GM23338 (cell line): ENCODE data around the gene LRRFIP1. TPM values are rescaled to one million over a fixed set of nuclear protein-coding genes. Genes with fewer than 3 reads are reported as not detected.

Experiments used
- ATAC-seq: fragments of 200-7000 bp; cut with Tn5 transposase; 3 replicates; pipeline ENCODE4 v1.9.1; 2020
- DNase-seq: peaks from one replicate; pipeline ENCODE4 v3.0.0-alpha.2; 2015; ENCODE audit warnings: low spot score
- H2AFZ ChIP-seq: fragments of 200-600 bp; sonication (generic); 2 replicates; pipeline ENCODE4 v1.8.0; 2016; ENCODE audit warnings: antibody characterized with exemption, mild to moderate bottlenecking, moderate library complexity
- H3F3A ChIP-seq: fragments of 200-600 bp; sonication (generic); replicated peaks from 2 replicates; pipeline ENCODE4 v1.8.0; 2017; ENCODE audit warnings: antibody characterized with exemption, mixed run types, low read depth
- H3K27ac ChIP-seq: fragments of 200-600 bp; sonication (generic); 2 replicates; pipeline ENCODE4 v1.6.1; 2016; ENCODE audit warnings: low read depth
- H3K27me3 ChIP-seq: fragments of 200-600 bp; sonication (generic); 2 replicates; pipeline ENCODE4 v1.8.0; 2016; ENCODE audit warnings: mild to moderate bottlenecking, mixed run types, moderate library complexity; ENCODE audit not compliant: insufficient read depth
- H3K36me3 ChIP-seq: fragments of 200-600 bp; sonication (generic); 2 replicates; pipeline ENCODE4 v1.8.0; 2016; ENCODE audit warnings: mild to moderate bottlenecking; ENCODE audit not compliant: insufficient read depth
- H3K4me1 ChIP-seq: fragments of 200-600 bp; sonication (generic); 2 replicates; pipeline ENCODE4 v1.8.0; 2016; ENCODE audit warnings: mild to moderate bottlenecking, moderate library complexity; ENCODE audit not compliant: insufficient read depth
- H3K4me2 ChIP-seq: fragments of 200-600 bp; sonication (generic); 2 replicates; pipeline ENCODE4 v1.7.1; 2017; ENCODE audit warnings: mixed run types
- H3K4me3 ChIP-seq: fragments of 200-600 bp; sonication (generic); 2 replicates; pipeline ENCODE4 v1.6.1; 2016; ENCODE audit warnings: mixed run types
- H3K79me2 ChIP-seq: fragments of 200-600 bp; sonication (generic); replicated peaks from 2 replicates; pipeline ENCODE4 v1.8.0; 2017; ENCODE audit warnings: mild to moderate bottlenecking; ENCODE audit not compliant: insufficient read depth
- H3K9me2 ChIP-seq: fragments of 200-600 bp; sonication (generic); 2 replicates; pipeline ENCODE4 v1.8.0; 2017; ENCODE audit not compliant: insufficient read depth
- H4K20me1 ChIP-seq: fragments of 200-600 bp; sonication (generic); replicated peaks from 2 replicates; pipeline ENCODE4 v1.8.0; 2017; ENCODE audit warnings: mild to moderate bottlenecking; ENCODE audit not compliant: insufficient read depth
- H3K27ac Mint-ChIP-seq: 2 replicates; pipeline ENCODE4 v1.8.0; 2020; ENCODE audit warnings: inconsistent platforms, mild to moderate bottlenecking, moderate library complexity, mixed read lengths
- H3K27me3 Mint-ChIP-seq: 3 replicates; pipeline ENCODE4 v1.8.0; 2022; ENCODE audit warnings: low read depth, mild to moderate bottlenecking, moderate library complexity, mixed read lengths, inconsistent platforms; ENCODE audit not compliant: insufficient read depth, poor library complexity
- H3K36me3 Mint-ChIP-seq: 3 replicates; pipeline ENCODE4 v1.8.0; 2021; ENCODE audit warnings: low read depth, mild to moderate bottlenecking, inconsistent platforms, moderate library complexity, mixed read lengths
- H3K4me1 Mint-ChIP-seq: 3 replicates; pipeline ENCODE4 v1.8.0; 2020; ENCODE audit warnings: mild to moderate bottlenecking, inconsistent platforms, mixed read lengths
- H3K4me3 Mint-ChIP-seq: 3 replicates; pipeline ENCODE4 v1.8.0; 2021; ENCODE audit warnings: moderate library complexity, mild to moderate bottlenecking, inconsistent platforms, mixed read lengths
- H3K9me3 Mint-ChIP-seq: 3 replicates; pipeline ENCODE4 v1.8.0; 2020; ENCODE audit warnings: moderate library complexity, mild to moderate bottlenecking, inconsistent platforms, mixed read lengths
- CREB1 ChIP-seq: fragments of 250-450 bp; sonication (Bioruptor Pico); IDR thresholded peaks from 2 replicates; pipeline ENCODE4 v1.5.0; 2020; ENCODE audit warnings: low read depth, mild to moderate bottlenecking, moderate library complexity
- ETS1 ChIP-seq: IDR thresholded peaks from 2 replicates; pipeline ENCODE4 v1.6.1; 2016; ENCODE audit warnings: antibody characterized with exemption
- EZH2 ChIP-seq: fragments of 200-600 bp; sonication (generic); IDR thresholded peaks from one replicate; pipeline ENCODE4 v1.8.0; 2017; ENCODE audit warnings: antibody characterized with exemption, mild to moderate bottlenecking, low read depth; ENCODE audit not compliant: unreplicated experiment
- EZH2phosphoT487 ChIP-seq: fragments of 200-600 bp; sonication (generic); IDR thresholded peaks from one replicate; pipeline ENCODE4 v1.8.1; 2018; ENCODE audit warnings: antibody characterized with exemption; ENCODE audit not compliant: unreplicated experiment
- JUNB ChIP-seq: IDR thresholded peaks from one replicate; pipeline ENCODE4 v1.6.1; 2016; ENCODE audit warnings: antibody characterized with exemption; ENCODE audit not compliant: unreplicated experiment
- NANOG ChIP-seq: IDR thresholded peaks from 2 replicates; pipeline ENCODE4 v1.6.1; 2016; ENCODE audit warnings: antibody characterized with exemption, borderline replicate concordance
- POLR2AphosphoS5 ChIP-seq: IDR thresholded peaks from 2 replicates; pipeline ENCODE4 v1.6.1; 2016; ENCODE audit warnings: antibody characterized with exemption, low read depth
- STAT1 ChIP-seq: IDR thresholded peaks from one replicate; pipeline ENCODE4 v1.6.1; 2016; ENCODE audit warnings: antibody characterized with exemption; ENCODE audit not compliant: unreplicated experiment
- ZNF114 ChIP-seq: fragments of 250-450 bp; sonication (Bioruptor Pico); IDR thresholded peaks from 2 replicates; pipeline ENCODE4 v1.5.0; 2020; ENCODE audit warnings: mild to moderate bottlenecking, moderate library complexity
- ZNF331 ChIP-seq: fragments of 250-450 bp; sonication (Bioruptor Pico); IDR thresholded peaks from 2 replicates; pipeline ENCODE4 v1.5.0; 2020; ENCODE audit warnings: low read depth, mild to moderate bottlenecking, moderate library complexity
- ZNF462 ChIP-seq: fragments of 250-450 bp; sonication (Bioruptor Pico); IDR thresholded peaks from 2 replicates; pipeline ENCODE4 v1.5.0; 2020; ENCODE audit warnings: mild to moderate bottlenecking, moderate library complexity
- polyA plus RNA-seq: library from polyadenylated mRNA; unstranded; fragments of >200 nt; fragmentation: Nextera tagmentation; extraction: Ambion mirVana; gene quantifications from 2 replicates; pipeline ENCODE4 v1.2.1, GENCODE V29; 2016
- total RNA-seq: library from RNA; depleted of rRNA; stranded (reverse); fragments of >200 nt; shearing (Covaris generic); gene quantifications from 2 replicates; pipeline ENCODE4 v1.2.3, GENCODE V29; 2014
- TF ChIP-seq, protein P1 (sequence below): IDR thresholded peaks from one replicate; pipeline ENCODE4 v1.6.1; 2018; ENCODE audit warnings: antibody characterized with exemption; ENCODE audit not compliant: unreplicated experiment
- TF ChIP-seq, protein P2 (sequence below), 2 experiments: fragments of 200-600 bp in 1 of 2; sonication (generic) in 1 of 2; conservative IDR thresholded peaks; 2 replicates each; pipeline versions ENCODE4 v1.5.1 to v1.6.1; 2016 to 2017; ENCODE audit warnings: antibody characterized with exemption in 2 of 2, low read depth in 2 of 2, mild to moderate bottlenecking in 2 of 2, moderate library complexity in 1 of 2

Gene LRRFIP1
- total and polyA plus RNA-seq, 2 experiments from 2014 or later = 59.6 to 178 TPM

DNA sequence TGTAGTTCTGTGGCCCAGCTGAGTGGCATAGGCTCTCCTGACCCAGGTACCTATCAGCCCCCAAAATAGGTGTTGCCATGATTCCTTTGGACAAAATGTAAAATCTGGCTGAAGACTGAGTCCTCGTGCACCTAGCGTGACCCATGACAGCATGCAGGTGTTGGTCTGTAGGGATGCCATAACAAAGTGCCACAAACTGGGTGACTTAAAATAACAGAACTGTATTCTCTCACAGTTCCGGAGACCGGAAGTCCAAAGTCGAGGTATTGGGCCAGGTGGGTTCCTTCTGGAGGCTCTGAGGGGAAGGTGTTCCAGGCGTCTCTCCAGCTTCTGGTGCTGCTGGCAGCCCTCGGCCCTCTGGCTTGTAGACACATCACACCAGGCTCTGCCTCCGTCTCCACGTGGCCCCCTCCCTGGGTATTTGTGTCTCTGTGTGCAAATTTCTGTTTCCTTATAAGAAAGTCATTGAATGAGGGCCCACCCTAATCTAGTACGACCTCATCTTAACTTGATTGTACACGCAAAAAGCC is 34.5 kb downstream of the LRRFIP1 start:
- TF ChIP-seq CREB1 (CRISPR knock-in tag) = no peak
- no peak for TF ChIP-seq ZNF114
- TF ChIP-seq ETS1 = no peak
- TF ChIP-seq EZH2 = no peak
- TF ChIP-seq, protein P1, sequence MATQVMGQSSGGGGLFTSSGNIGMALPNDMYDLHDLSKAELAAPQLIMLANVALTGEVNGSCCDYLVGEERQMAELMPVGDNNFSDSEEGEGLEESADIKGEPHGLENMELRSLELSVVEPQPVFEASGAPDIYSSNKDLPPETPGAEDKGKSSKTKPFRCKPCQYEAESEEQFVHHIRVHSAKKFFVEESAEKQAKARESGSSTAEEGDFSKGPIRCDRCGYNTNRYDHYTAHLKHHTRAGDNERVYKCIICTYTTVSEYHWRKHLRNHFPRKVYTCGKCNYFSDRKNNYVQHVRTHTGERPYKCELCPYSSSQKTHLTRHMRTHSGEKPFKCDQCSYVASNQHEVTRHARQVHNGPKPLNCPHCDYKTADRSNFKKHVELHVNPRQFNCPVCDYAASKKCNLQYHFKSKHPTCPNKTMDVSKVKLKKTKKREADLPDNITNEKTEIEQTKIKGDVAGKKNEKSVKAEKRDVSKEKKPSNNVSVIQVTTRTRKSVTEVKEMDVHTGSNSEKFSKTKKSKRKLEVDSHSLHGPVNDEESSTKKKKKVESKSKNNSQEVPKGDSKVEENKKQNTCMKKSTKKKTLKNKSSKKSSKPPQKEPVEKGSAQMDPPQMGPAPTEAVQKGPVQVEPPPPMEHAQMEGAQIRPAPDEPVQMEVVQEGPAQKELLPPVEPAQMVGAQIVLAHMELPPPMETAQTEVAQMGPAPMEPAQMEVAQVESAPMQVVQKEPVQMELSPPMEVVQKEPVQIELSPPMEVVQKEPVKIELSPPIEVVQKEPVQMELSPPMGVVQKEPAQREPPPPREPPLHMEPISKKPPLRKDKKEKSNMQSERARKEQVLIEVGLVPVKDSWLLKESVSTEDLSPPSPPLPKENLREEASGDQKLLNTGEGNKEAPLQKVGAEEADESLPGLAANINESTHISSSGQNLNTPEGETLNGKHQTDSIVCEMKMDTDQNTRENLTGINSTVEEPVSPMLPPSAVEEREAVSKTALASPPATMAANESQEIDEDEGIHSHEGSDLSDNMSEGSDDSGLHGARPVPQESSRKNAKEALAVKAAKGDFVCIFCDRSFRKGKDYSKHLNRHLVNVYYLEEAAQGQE = no peak
- TF ChIP-seq ZNF462 (CRISPR knock-in tag) = no peak
- TF ChIP-seq, protein P2, sequence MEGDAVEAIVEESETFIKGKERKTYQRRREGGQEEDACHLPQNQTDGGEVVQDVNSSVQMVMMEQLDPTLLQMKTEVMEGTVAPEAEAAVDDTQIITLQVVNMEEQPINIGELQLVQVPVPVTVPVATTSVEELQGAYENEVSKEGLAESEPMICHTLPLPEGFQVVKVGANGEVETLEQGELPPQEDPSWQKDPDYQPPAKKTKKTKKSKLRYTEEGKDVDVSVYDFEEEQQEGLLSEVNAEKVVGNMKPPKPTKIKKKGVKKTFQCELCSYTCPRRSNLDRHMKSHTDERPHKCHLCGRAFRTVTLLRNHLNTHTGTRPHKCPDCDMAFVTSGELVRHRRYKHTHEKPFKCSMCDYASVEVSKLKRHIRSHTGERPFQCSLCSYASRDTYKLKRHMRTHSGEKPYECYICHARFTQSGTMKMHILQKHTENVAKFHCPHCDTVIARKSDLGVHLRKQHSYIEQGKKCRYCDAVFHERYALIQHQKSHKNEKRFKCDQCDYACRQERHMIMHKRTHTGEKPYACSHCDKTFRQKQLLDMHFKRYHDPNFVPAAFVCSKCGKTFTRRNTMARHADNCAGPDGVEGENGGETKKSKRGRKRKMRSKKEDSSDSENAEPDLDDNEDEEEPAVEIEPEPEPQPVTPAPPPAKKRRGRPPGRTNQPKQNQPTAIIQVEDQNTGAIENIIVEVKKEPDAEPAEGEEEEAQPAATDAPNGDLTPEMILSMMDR (conservative IDR thresholded peaks at IDR 0.05; ENCODE audit: low read depth in 2 of 2) = no peak
- no peak for TF ChIP-seq ZNF331
- TF ChIP-seq STAT1 = no peak
- TF ChIP-seq JUNB = no peak
- no peak for TF ChIP-seq NANOG
- TF ChIP-seq POLR2AphosphoS5 = no peak
- no peak for TF ChIP-seq EZH2phosphoT487
- Histone ChIP-seq H3K4me1 (peaks cover 28% of the 10 kb centered on the region; the same call in 1 of the 2 replicates), H3K27me3 (no peaks in the 10 kb centered on the region), H3K27ac (no peak overlapping the region), H3F3A (no peaks in the 10 kb centered on the region), H3K9me2 (no peaks in the 10 kb centered on the region), H2AFZ (no peak overlapping the region), H4K20me1 (0 out of 2 replicates have a peak, but pooled peaks cover 7% of the 10 kb centered on the region), H3K36me3 (no peaks in the 10 kb centered on the region), H3K4me3 (no peak overlapping the region), H3K4me2 (no peak overlapping the region), H3K79me2 (no peaks in the 10 kb centered on the region)
- Mint-ChIP-seq H3K27me3 (peaks cover 7% of the 10 kb centered on the region), H3K36me3 (peaks cover 6% of the 10 kb centered on the region; the same call in 2 of the 3 replicates), H3K4me1 (peaks cover 42% of the 10 kb centered on the region), H3K4me3 (no peak overlapping the region), H3K9me3 (peaks cover 1% of the 10 kb centered on the region; the same call in 1 of the 3 replicates), H3K27ac (no peak overlapping the region)
- ATAC-seq = no peak
- DNase-seq = no peak
